HEK293 (cell line): ENCODE measurements around the gene BTF3.

Experiments
- ATF2 ChIP-seq: fragments of 450-650 bp; formaldehyde crosslinking; IDR thresholded peaks from 2 replicates; pipeline ENCODE4 v1.5.1; 2016; ENCODE audit warnings: missing biosample characterization, missing genetic modification characterization, low read depth
- TRIM28 ChIP-seq: IDR thresholded peaks from 2 replicates; pipeline ENCODE4 v1.6.1; 2011; ENCODE audit warnings: low read length, control low read depth, borderline replicate concordance
- ZFHX2 ChIP-seq: fragments of 450-650 bp; formaldehyde crosslinking; conservative IDR thresholded peaks from 2 replicates; pipeline ENCODE4 v1.5.1; 2016; ENCODE audit warnings: missing biosample characterization, missing genetic modification characterization
- ZNF24 ChIP-seq: fragments of 450-650 bp; formaldehyde crosslinking; IDR thresholded peaks from 2 replicates; pipeline ENCODE4 v1.5.1; 2016; ENCODE audit warnings: missing biosample characterization, missing genetic modification characterization
- ZNF704 ChIP-seq: fragments of 450-650 bp; formaldehyde crosslinking; IDR thresholded peaks from 2 replicates; pipeline ENCODE4 v1.5.1; 2016; ENCODE audit warnings: missing biosample characterization, missing genetic modification characterization

DNA sequence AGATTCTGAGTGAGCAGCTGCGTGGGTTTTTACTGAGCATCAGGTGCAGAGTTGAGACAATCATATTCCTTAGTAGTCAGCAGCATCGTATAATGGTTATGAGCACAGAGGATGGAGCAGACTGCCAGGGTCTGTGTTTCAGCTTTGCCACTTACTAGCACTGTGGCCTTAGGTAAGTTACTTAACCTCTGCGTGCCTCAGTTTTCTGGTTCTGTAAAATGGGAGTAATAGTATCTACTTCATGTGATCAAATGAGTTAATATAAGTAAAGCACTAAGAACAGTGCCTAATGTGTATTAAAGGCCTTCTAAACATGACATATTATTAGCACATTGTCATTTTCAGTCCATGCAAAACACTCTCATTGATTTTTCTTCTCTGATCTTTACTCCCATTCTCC lies 4.8 kb upstream of the BTF3 start:
- TF ChIP-seq TRIM28: no peak
- TF ChIP-seq ZNF24 (tag by site-specific recombination): no peak
- TF ChIP-seq ZNF704 (tag by site-specific recombination): no peak
- TF ChIP-seq ZFHX2 (tag by site-specific recombination): no peak
- no peak for TF ChIP-seq ATF2 (tag by site-specific recombination)
